Hepatocyte (in vitro differentiated cells): Measurements from ENCODE around the gene DAPK2. TPM values are rescaled to one million over a fixed set of nuclear protein-coding genes. Genes with fewer than 3 reads are reported as not detected.

Experiments used
- DNase-seq: peaks from one replicate; pipeline ENCODE4 v3.0.0-alpha.2; 2016; ENCODE audit warnings: low spot score
- H2AFZ ChIP-seq: fragments of 200-600 bp; sonication (generic); 2 replicates; pipeline ENCODE4 v1.6.0; 2016; ENCODE audit warnings: antibody characterized with exemption, mild to moderate bottlenecking
- H3K27ac ChIP-seq: fragments of 200-600 bp; sonication (generic); 2 replicates; pipeline ENCODE4 v1.5.1; 2016; ENCODE audit warnings: mild to moderate bottlenecking
- H3K27me3 ChIP-seq: fragments of 200-600 bp; sonication (generic); 2 replicates; pipeline ENCODE4 v1.6.1; 2016
- H3K36me3 ChIP-seq: fragments of 200-600 bp; sonication (generic); replicated peaks from 2 replicates; pipeline ENCODE4 v1.5.1; 2016; ENCODE audit warnings: low read depth; ENCODE audit not compliant: insufficient read depth
- H3K4me1 ChIP-seq: fragments of 200-600 bp; sonication (generic); 2 replicates; pipeline ENCODE4 v1.5.1; 2016; ENCODE audit warnings: mild to moderate bottlenecking, moderate library complexity; ENCODE audit not compliant: insufficient read depth
- H3K4me2 ChIP-seq: fragments of 200-600 bp; sonication (generic); 2 replicates; pipeline ENCODE4 v1.6.0; 2016
- H3K4me3 ChIP-seq: fragments of 200-600 bp; sonication (generic); 2 replicates; pipeline ENCODE4 v1.5.1; 2016; ENCODE audit warnings: mild to moderate bottlenecking
- H3K79me2 ChIP-seq: fragments of 200-600 bp; sonication (generic); 2 replicates; pipeline ENCODE4 v1.6.0; 2017; ENCODE audit warnings: mild to moderate bottlenecking
- H3K9me2 ChIP-seq: fragments of 200-600 bp; sonication (generic); replicated peaks from 2 replicates; pipeline ENCODE4 v1.6.0; 2017; ENCODE audit warnings: mild to moderate bottlenecking; ENCODE audit not compliant: insufficient read depth
- H3K9me3 ChIP-seq: fragments of 200-600 bp; sonication (generic); 2 replicates; pipeline ENCODE4 v1.5.1; 2016; ENCODE audit warnings: low read depth, mild to moderate bottlenecking
- H4K20me1 ChIP-seq: fragments of 200-600 bp; sonication (generic); 2 replicates; pipeline ENCODE4 v1.6.0; 2016; ENCODE audit warnings: mild to moderate bottlenecking; ENCODE audit not compliant: insufficient read depth, poor library complexity, severe bottlenecking
- EZH2 ChIP-seq: fragments of 200-600 bp; sonication (generic); IDR thresholded peaks from 2 replicates; pipeline ENCODE4 v1.6.1; 2016; ENCODE audit warnings: antibody characterized with exemption, mild to moderate bottlenecking, borderline replicate concordance
- EZH2phosphoT487 ChIP-seq: fragments of 200-600 bp; sonication (generic); IDR thresholded peaks from one replicate; pipeline ENCODE4 v1.6.1; 2018; ENCODE audit warnings: antibody characterized with exemption, mild to moderate bottlenecking, low read depth, moderate library complexity; ENCODE audit not compliant: unreplicated experiment, severe bottlenecking
- WGBS: methylation state at CpG from one replicate; pipeline ENCODE4 v1.1.6; 2016; ENCODE audit warnings: low lambda C conversion rate; ENCODE audit errors: missing lambda C conversion rate; 5-methylcytosine and 5-hydroxymethylcytosine counted together
- polyA plus RNA-seq: library from polyadenylated mRNA; unstranded; fragments of >200 nt; fragmentation: Nextera tagmentation; extraction: Ambion mirVana; gene quantifications from 2 replicates; pipeline ENCODE4 v1.2.1, GENCODE V29; 2016
- total RNA-seq: library from RNA; depleted of rRNA; stranded (reverse); fragments of >200 nt; gene quantifications from 2 replicates; pipeline ENCODE4 v1.2.3, GENCODE V29; 2014
- TF ChIP-seq, protein P1 (sequence below): fragments of 200-600 bp; sonication (generic); IDR thresholded peaks from 2 replicates; pipeline ENCODE4 v1.5.1; 2016; ENCODE audit warnings: antibody characterized with exemption, mild to moderate bottlenecking; ENCODE audit not compliant: poor library complexity

The DAPK2 gene
- total and polyA plus RNA-seq, 2 experiments from 2014 or later: 4.9 to 5.1 TPM

GRCh38 chr15:64068133-64068532, 21.8 kb upstream of the DAPK2 start:
- no peaks in the 10 kb centered on the region for H3K9me3 ChIP-seq
- no peak overlapping the region for H3K4me2 ChIP-seq
- H3K36me3 ChIP-seq: no peaks in the 10 kb centered on the region
- H2AFZ ChIP-seq: no peak overlapping the region
- 75% methylated on average over 4 of the region's 4 CpGs for WGBS
- H4K20me1 ChIP-seq: no peaks in the 10 kb centered on the region
- no peaks in the 10 kb centered on the region for H3K27me3 ChIP-seq
- H3K79me2 ChIP-seq: no peaks in the 10 kb centered on the region
- peaks cover 11% of the 10 kb centered on the region for H3K4me1 ChIP-seq
- H3K9me2 ChIP-seq: no peaks in the 10 kb centered on the region
- TF ChIP-seq EZH2phosphoT487 (no peak), EZH2 (no peak)
- TF ChIP-seq, protein P1, sequence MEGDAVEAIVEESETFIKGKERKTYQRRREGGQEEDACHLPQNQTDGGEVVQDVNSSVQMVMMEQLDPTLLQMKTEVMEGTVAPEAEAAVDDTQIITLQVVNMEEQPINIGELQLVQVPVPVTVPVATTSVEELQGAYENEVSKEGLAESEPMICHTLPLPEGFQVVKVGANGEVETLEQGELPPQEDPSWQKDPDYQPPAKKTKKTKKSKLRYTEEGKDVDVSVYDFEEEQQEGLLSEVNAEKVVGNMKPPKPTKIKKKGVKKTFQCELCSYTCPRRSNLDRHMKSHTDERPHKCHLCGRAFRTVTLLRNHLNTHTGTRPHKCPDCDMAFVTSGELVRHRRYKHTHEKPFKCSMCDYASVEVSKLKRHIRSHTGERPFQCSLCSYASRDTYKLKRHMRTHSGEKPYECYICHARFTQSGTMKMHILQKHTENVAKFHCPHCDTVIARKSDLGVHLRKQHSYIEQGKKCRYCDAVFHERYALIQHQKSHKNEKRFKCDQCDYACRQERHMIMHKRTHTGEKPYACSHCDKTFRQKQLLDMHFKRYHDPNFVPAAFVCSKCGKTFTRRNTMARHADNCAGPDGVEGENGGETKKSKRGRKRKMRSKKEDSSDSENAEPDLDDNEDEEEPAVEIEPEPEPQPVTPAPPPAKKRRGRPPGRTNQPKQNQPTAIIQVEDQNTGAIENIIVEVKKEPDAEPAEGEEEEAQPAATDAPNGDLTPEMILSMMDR: no peak
- H3K27ac ChIP-seq: no peak overlapping the region
- H3K4me3 ChIP-seq: no peak overlapping the region
- DNase-seq: no peak

DNA sequence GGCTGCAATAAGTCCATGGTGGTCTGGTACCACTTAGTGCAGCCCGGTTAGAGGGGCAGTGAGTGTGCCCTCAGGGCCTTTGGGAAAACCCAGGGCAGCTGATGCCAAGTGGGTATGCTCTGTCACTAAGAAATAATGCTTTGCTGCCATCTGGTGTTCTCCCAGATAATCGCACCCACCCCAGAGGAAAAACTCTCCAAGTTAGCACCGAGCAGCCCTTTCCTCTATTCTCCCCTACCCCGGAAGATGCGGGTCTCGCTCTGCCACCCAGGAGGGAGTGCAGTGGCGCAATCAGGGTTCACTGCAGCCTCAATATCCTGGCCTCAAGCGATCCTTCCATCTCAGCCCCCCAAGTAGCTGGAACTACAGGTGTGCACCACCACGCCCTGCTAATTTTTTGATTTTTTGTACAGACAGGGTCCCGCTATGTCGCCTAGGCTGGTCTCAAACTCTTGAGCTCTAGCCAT, 21.3 kb upstream of the DAPK2 start:
- H3K36me3 ChIP-seq: no peaks in the 10 kb centered on the region
- H4K20me1 ChIP-seq: no peaks in the 10 kb centered on the region
- H3K4me3 ChIP-seq: no peak overlapping the region
- H3K27ac ChIP-seq: no peak overlapping the region
- H3K79me2 ChIP-seq: no peaks in the 10 kb centered on the region
- H2AFZ ChIP-seq: no peak overlapping the region
- no peaks in the 10 kb centered on the region for H3K9me3 ChIP-seq
- no peaks in the 10 kb centered on the region for H3K27me3 ChIP-seq
- no peaks in the 10 kb centered on the region for H3K9me2 ChIP-seq
- WGBS: 40% methylated on average over 9 of the region's 11 CpGs
- peaks cover 11% of the 10 kb centered on the region for H3K4me1 ChIP-seq
- peak; percentile 82 for DNase-seq
- TF ChIP-seq, protein P1: peak; percentile 82
- TF ChIP-seq EZH2: no peak
- peak overlapping the region; percentile 23 for H3K4me2 ChIP-seq

GRCh38 chr15:64066451-64066850, 20.2 kb upstream of the DAPK2 start:
- 85% methylated on average over 1 of the region's 1 CpG for WGBS
- H3K9me2 ChIP-seq: no peaks in the 10 kb centered on the region

More at GRCh38 chr15:64066451-64066850, 20.2 kb upstream of the DAPK2 start:
- Histone ChIP-seq H3K4me2 (no peak overlapping the region), H2AFZ (no peak overlapping the region), H3K27ac (no peak overlapping the region), H3K9me3 (no peaks in the 10 kb centered on the region), H3K79me2 (no peaks in the 10 kb centered on the region), H4K20me1 (no peaks in the 10 kb centered on the region), H3K36me3 (no peaks in the 10 kb centered on the region), H3K27me3 (no peaks in the 10 kb centered on the region), H3K4me1 (peaks cover under 1% of the 10 kb centered on the region), H3K4me3 (no peak overlapping the region)
- no peak for DNase-seq
- no peak for TF ChIP-seq EZH2phosphoT487
- TF ChIP-seq, protein P1: no peak
- no peak for TF ChIP-seq EZH2
